GM12892 (cell line): ENCODE results near the gene CD1B.

ENCODE experiments used
- POLR2A ChIP-seq: IDR thresholded peaks from 2 replicates; pipeline ENCODE4 v1.6.1; 2011; ENCODE audit warnings: low read depth, low read length, control low read depth
- POLR2AphosphoS5 ChIP-seq: IDR thresholded peaks from 2 replicates; pipeline ENCODE4 v1.6.1; 2011; ENCODE audit warnings: low read depth, low read length, control low read depth

- TF ChIP-seq POLR2AphosphoS5 = no peak
- TF ChIP-seq POLR2A = no peak
Measured at GRCh38 chr1:158311066-158311465, 20.3 kb downstream of the CD1B start.
